Prostate gland (tissue), 2 donors: Measurements from ENCODE around the gene FMNL1. TPM values are rescaled to one million over a fixed set of nuclear protein-coding genes. Genes with fewer than 3 reads are reported as not detected.

Source experiments
- DNase-seq: peaks from one replicate; pipeline ENCODE4 v3.0.0-alpha.2; 2019; ENCODE audit warnings: low spot score
- H3K27ac ChIP-seq, 2 donors: fragments of 200-600 bp; sonication (generic); 2 replicates each; pipeline ENCODE4 v1.5.1; 2017 to 2019
- H3K27me3 ChIP-seq: fragments of 200-600 bp; sonication (generic); replicated peaks from 2 replicates; pipeline ENCODE4 v1.5.1; 2019; ENCODE audit not compliant: insufficient read depth
- H3K36me3 ChIP-seq, 2 donors: fragments of 200-600 bp; sonication (generic); 1 replicate in 1 of 2; 2 replicates in 1 of 2; pipeline versions ENCODE4 v1.5.1 to v1.8.1; 2017 to 2019
- H3K4me1 ChIP-seq: fragments of 200-600 bp; sonication (generic); replicated peaks from 2 replicates; pipeline ENCODE4 v1.5.1; 2019
- H3K4me3 ChIP-seq, 2 donors: fragments of 200-600 bp; sonication (generic); 2 replicates each; pipeline ENCODE4 v1.5.1; 2017 to 2019
- H3K9me3 ChIP-seq: fragments of 200-600 bp; sonication (generic); 2 replicates; pipeline ENCODE4 v1.5.1; 2017
- CTCF ChIP-seq, 4 experiments: fragments of 200-600 bp in 2 of 4; fragments of 450-650 bp in 2 of 4; sonication (generic) in 2 of 4; IDR thresholded peaks; 1 replicate in 3 of 4; 2 replicates in 1 of 4; pipeline ENCODE4 v1.5.1; 2016 to 2019; ENCODE audit warnings: antibody characterized with exemption in 4 of 4, mild to moderate bottlenecking in 2 of 4, moderate library complexity in 2 of 4
- POLR2A ChIP-seq: fragments of 450-650 bp; IDR thresholded peaks from one replicate; pipeline ENCODE4 v1.6.1; 2016; ENCODE audit warnings: antibody characterized with exemption, mild to moderate bottlenecking
- POLR2AphosphoS5 ChIP-seq: sonication (generic); formaldehyde crosslinking; IDR thresholded peaks from one replicate; pipeline ENCODE4 v1.6.1; 2017; ENCODE audit warnings: antibody characterized with exemption
- WGBS: methylation state at CpG from one replicate; pipeline ENCODE4 v1.1.5; 2018; 5-methylcytosine and 5-hydroxymethylcytosine counted together
- intact Hi-C: fragments of 100-400 bp; cut with DNase I; formaldehyde crosslinking; loops from one replicate; pipeline ENCODE4 v1.14.2; 2022
- total RNA-seq, 2 donors: library from RNA; depleted of rRNA; stranded (reverse); fragments of >200 nt; gene quantifications; one replicate each; pipeline ENCODE4 v1.1.0, GENCODE V29; 2016

The FMNL1 gene
- total RNA-seq, 2 donors from 2014 or later: 3.6 to 12.2 TPM

- H3K27me3 ChIP-seq: no peaks in the 10 kb centered on the region
- no peak for TF ChIP-seq CTCF (IDR thresholded peaks at IDR 0.05)
- no peak for TF ChIP-seq POLR2A
- no peak for TF ChIP-seq POLR2AphosphoS5
- 89% methylated on average over 12 of the region's 12 CpGs for WGBS
- H3K4me1 ChIP-seq: no peaks in the 10 kb centered on the region
- DNase-seq: no peak
- H3K4me3 ChIP-seq: no peak overlapping the region
- no peak overlapping the region for H3K27ac ChIP-seq
- intact Hi-C loops: no loop called here
- H3K36me3 ChIP-seq: no peaks in the 10 kb centered on the region
- H3K9me3 ChIP-seq: no peaks in the 10 kb centered on the region
Observed at GRCh38 chr17:45223539-45224528, 2.1 kb downstream of the FMNL1 start.

GRCh38 chr17:45224671-45225050 is 3.0 kb downstream of the FMNL1 start:
- Histone ChIP-seq H3K27me3 (no peaks in the 10 kb centered on the region), H3K27ac (no peak overlapping the region), H3K4me1 (no peaks in the 10 kb centered on the region), H3K36me3 (no peaks in the 10 kb centered on the region), H3K9me3 (no peaks in the 10 kb centered on the region), H3K4me3 (no peak overlapping the region)
- TF ChIP-seq CTCF (IDR thresholded peaks at IDR 0.05) (no peak), POLR2AphosphoS5 (no peak), POLR2A (no peak)
- intact Hi-C loops: no loop called here
- no peak for DNase-seq
- 88% methylated on average over 9 of the region's 9 CpGs for WGBS

- TF ChIP-seq POLR2AphosphoS5 (no peak), CTCF (IDR thresholded peaks at IDR 0.05) (no peak), POLR2A (no peak)
- no peak for DNase-seq
- Histone ChIP-seq H3K27ac (no peak overlapping the region), H3K4me3 (no peak overlapping the region), H3K36me3 (no peaks in the 10 kb centered on the region), H3K4me1 (no peaks in the 10 kb centered on the region), H3K27me3 (no peaks in the 10 kb centered on the region), H3K9me3 (no peaks in the 10 kb centered on the region)
- intact Hi-C loops: no loop called here
- WGBS: 86% methylated on average over 7 of the region's 7 CpGs
Observed at GRCh38 chr17:45225051-45225700, 3.5 kb downstream of the FMNL1 start.

GRCh38 chr17:45225964-45226530 is 4.4 kb downstream of the FMNL1 start:
- intact Hi-C loops: no loop called here
- Histone ChIP-seq H3K9me3 (no peaks in the 10 kb centered on the region), H3K36me3 (no peaks in the 10 kb centered on the region), H3K27ac (no peak overlapping the region), H3K27me3 (no peaks in the 10 kb centered on the region), H3K4me1 (no peaks in the 10 kb centered on the region), H3K4me3 (no peak overlapping the region)
- no peak for DNase-seq
- WGBS: 79% methylated on average over 11 of the region's 11 CpGs
- TF ChIP-seq POLR2AphosphoS5: no peak
- TF ChIP-seq POLR2A: no peak
- TF ChIP-seq CTCF (IDR thresholded peaks at IDR 0.05): no peak
